Measurements from ENCODE around the gene JHY.

JHY gene

DNA sequence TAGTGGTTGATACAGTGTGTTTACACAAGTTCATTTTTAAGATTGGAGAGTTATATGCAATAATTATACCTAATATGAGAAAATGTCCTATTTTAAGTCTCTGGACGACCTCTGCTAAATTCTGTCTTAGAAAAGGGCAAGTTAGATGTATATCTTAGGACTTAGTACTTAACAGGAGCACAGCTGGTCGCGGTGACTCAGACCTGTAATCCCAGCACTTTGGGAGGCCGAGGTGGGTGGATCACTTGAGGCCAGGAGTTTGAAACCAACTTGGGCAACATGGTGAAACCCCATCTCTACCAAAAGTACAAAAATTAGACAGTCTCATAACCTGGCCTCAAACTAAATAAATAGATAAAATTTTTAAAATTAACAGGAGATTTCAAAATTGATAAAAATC, 71.9 kb downstream of the JHY start:
- no peak for DNase-seq

DNA sequence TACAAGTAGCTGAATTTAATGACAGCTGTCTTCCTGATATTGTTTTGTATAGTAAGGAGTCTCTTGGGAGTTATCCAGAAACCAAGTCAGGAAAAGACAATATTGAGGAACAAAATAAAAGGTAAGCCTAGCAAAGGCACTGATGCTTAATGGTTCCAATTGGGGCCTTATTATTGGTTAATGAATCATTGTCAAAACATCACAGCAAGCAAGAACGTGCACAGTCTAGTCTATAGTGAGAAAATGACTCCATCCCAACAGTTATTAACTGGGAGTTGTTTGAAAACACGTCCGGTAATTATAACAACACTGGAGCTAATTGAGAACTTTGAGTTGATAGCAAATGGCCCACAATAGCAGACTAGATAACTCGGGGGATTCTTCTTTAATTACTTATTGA, 81.4 kb downstream of the JHY start:
- no peak for DNase-seq

DNA sequence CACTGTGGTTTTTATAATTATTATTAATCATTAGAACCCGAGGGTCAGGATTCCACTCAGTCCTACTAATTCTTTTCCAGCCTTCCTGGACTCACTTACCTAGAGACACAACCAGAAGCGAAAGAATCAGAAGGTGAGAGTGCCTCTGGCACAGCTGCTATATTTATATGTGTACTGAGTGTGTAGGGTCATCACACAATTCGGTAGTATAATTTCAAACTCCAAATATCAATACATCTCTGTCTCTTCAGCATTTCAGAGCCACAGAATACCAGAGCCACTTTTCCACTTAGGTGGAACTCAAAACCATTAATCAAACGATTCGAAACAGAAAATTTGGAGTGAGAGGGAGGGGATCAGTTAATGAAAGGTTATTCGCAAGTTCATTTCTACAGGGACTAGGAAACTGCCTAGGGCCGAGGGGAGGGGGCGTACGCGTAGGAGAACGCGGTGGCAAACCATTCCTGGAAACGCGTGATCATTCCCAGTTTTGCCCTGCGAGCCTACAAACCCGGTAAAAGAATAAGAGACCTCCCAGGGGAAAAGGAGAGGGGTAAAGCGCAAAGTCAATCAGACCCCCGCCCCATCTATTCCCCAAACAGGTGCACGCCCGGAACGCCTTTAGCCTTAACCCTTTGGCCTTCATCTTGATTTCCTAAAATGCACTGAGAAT, 93.6 kb downstream of the JHY start:
- DNase-seq: no peak

DNA sequence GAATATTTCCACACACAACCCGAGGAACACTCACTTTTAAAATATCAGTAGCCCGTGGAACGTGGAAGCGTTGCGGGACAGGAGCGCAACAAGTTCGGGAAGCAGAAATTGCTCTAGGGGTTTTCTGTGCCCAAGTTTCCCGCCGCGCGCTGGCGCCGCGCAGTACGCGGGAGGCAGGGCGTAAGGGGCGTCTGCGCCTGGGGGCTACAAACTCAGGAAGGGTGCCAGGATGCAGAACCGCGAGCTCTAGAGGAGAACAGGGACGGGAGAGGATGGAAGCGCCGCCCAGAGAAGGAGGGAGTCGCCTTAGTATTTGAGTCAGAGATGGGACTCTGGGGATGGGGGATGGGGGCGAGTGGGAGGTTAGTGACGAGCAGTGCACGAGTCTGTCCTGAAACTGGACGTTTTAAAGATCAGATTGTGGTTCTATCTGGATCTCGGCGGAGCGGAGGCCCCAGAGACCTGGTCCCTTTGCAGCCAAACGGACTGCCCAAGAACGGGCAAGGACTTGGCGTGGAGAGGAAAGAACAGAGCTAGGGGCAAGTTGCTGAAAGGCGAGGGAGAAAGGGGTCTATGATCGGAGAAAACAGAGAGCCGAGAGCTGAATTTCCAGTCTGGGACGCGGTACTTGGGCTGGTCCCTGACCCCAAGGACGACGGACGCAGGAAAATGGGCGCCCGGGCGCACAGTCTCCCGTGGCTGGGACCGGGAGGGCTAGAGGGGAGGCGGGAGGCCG, 94.3 kb downstream of the JHY start:
- DNase-seq: no peak

DNA sequence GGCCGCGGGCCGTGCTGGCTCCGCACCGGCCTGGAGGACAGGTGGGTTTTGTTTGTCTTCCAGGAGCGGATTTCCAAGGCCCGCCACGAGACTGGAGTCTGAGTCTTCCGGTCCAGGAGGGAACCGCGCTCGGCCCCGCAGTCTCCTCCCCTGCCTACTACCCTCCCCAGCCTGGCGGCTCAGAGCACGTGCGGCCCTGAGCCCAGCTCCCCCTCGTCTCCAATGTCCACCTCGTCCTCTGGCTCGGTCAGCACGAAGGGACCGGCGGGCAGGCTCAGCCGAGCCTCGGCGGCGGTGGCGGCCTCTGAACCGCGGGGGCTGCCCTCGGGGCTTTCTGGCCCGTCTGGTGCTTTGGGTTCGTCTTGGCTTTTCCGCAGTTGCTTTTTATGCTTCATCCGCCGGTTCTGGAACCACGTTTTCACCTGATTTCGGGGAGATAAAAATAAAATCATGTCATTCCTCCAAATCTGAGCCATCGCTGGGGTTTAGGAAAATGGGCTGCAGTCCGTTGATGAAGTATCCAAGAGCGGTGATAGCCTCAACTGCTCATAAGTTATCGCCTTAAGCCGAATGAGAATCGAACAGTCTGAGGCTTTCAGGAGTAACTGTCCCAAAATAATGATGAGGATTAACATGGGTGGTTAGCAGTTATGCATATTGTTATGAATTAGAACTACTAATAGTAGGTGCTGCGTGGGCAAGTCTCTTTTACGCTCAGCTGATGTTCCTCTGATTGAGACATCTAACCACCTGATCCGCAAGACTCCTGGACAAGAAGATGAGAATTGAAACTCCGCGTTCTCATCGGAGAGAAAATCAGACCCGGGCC, 95.1 kb downstream of the JHY start:
- DNase-seq: no peak

DNA sequence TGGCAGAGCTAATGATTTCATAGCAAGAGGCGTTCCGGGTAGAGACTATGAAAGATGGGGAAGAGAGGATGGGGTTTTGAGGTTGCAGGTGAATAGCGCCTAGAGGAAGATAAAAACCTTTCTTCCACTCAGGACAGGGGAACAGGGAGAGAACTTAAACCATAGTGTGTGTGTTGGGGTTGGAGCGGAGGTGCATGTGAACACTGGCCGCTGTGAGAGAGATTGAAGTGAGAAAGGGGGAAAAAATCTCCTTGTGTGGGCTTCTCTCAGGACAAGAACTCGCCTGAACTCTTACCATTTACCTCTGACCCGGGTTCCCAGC, 95.7 kb downstream of the JHY start:
- DNase-seq: no peak

DNA sequence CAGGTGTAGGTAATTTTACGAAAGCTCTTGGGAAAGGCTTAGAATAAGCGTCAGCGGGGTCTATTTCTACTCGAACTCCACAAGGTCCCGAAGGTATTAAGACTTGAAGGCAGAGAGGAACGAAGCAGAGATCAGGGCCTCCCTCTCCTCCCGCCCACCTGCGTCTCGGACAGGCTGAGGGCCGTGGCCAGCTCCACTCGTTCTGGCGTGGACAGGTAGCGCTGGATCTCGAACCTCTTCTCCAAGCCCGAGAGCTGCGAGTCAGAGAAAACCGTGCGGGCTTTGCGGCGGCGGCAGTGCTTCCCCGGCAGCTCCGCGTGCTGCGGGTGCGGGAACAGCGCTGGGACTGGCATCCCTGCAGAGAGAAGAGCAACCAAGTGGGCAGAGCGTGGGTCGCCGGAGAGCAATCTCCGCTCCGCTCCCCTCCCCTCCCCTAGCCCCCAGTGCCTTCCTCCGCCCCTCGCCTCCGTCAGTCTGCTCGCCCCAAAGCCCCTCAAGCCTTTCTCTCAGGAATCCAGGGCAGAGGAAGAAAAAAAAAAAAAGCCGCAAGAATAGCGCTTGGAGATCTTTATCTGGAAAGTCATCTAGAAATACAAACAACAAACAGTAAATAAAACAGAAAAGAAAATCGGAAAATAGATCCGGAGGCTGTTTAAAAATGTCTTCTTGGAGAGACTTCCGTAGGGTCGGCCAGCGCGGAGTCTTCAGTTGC, 96.7 kb downstream of the JHY start:
- no peak for DNase-seq

DNA sequence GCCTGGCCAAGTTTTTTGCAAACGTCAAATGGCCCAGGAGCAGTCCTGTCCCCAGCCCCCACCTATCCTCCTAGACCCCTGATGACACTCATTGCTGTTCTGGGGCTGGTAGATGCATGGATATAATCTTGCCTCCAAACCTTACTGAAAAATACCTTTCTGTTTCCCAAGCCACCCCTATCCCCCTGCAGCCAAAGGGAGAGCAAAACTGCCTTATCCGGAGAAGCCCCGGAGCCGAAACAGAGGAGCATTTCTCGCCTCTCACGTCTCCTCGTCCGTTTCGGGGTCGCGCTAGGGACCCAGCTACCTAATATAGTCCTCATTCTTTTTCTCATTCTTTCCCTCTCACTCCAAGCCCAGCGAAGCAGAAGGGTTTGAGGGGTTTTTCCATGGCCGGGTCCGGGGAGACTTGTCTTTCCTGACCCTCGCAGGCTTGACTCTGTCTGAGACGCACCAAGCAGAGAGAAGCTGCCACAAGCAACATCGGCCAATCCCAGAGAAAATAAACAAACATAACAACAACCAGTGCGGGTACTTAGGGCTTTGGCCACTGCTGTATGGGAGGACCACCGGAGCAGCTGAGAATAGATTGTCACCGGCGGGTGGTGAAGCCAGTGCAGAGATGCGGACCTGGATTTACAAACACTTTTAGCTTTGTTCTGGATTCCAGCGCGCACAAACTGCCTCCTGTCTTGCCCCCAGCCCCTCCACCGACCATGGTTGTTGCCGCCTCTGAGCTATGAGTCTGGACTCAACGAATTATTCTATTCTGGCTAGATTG, 97.4 kb downstream of the JHY start:
- no peak for DNase-seq

DNA sequence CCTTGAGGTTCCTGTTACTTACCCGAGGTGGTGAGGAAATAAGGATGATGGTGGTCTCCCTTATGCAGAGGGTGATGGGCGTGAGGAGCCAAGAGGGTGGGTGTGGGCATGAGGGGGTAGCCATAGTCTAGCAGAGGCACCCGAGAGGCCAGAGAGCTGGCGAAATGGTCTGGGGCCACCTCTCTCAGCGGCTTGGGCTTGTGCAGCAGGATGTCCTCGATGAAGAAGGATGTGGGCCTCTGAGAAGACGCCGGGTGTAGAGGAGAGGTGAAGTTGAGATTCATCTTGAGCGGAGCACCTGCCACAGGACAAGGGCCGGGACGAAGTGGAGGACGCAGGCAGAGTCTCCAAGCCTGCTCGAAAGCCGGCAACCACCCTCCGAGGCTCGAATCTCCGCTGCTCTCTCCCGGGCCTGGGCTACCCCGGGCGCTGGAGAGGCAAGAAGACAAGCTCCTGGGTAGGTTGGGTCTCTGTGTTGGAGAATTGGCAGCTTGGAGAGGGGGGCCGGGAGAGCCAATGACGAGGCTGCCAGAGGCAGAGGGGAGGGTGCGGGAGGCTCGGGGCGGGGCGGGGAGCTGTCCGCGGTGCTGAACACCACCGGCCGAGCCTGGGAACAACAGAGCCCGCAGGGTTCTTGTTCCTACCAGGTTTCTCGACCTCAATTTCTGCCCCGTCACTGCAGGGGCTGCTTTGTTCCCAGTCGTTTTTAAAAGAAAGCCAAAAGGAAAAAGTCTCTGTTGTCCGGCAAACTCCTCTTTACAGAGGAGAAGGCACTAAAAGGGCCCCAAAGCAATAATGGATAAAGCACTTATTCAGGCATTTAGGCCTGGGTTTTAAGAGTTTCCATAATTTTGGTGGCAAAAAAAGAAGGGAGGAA, 99.1 kb downstream of the JHY start, which contains the start of gene BSX:
Gene BSX, minus strand, starts transcription at position 447 of the 877 bp plus-strand sequence. Its CDS starts 163 bp downstream, at position 284.
- peak; percentile 39 for DNase-seq

DNA sequence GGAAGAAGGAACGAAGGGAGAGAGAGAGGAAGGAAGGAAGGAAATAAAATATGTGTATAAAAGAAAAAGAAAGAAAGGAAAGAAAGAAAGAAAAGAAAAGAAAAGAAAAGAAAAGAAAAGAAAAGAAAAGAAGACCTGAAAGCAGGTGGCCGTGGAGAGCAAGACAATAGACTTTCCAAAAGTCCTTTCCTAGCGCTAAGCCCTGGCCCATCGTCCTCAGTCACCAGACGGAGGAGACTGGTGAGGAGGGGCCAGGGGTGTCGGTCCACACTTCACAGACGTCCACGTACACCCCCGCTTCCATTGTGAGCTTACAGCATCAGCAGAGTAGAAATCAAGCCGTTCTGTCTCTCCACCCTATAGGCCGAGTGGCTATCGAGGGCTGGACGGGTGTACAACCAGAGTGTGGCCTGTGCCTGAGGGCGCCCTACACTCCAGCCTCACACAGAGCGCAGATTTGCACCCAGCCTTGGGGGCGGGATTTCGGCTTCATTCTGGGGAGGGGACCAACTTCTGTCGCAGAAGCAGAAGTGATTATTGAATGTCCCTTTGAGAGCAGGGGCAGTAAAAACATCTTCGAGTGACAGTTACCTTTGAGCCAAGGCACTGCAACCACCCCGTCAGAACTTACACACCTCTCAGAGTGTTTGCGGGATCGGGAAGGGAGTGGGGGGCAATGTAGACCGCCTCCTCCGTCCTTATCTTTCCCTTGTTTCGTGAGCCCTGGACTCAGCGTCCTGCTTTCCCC, 101.1 kb downstream of the JHY start:
- DNase-seq: no peak

DNA sequence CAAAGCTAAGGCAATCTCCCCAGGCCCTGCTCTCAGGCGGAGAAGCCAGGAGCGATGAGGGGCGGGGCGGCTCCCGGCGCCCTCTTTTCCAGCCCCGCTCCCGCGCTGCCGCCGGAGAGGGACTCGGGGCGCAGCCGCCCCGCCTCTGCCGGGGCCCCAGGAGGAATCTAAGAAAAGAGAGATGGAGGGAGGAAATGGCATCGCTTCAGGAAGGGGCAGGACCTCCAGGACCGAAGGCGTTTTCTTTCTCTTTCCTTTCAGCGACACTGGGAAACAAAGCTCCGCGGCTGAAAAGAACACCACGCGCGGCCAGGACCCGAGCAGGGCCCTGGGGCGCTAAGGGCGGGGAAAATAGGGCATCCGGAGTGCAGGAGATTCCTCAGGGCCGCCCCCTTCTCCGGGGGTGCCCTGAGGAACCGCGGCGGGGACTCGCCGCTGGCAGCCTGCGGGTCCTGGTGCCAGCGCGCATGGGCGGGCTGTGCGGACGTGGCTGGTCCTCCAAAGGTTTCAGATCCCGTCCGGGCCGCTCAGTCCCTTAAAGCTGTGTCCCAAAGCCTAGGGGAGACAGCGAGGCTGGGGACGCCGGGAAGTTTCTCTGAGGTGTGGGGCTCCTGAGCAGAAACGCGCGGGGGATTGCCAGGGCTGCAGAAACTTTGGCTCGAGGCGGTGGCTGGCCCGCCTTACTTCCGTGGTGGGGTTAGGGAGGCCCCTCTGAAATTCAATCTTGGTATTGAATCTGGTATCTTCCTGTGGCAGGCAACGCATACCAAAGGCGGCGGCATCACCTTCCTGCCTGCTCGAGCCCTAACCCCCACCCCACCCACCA, 101.8 kb downstream of the JHY start:
- peak; percentile 7 for DNase-seq

DNA sequence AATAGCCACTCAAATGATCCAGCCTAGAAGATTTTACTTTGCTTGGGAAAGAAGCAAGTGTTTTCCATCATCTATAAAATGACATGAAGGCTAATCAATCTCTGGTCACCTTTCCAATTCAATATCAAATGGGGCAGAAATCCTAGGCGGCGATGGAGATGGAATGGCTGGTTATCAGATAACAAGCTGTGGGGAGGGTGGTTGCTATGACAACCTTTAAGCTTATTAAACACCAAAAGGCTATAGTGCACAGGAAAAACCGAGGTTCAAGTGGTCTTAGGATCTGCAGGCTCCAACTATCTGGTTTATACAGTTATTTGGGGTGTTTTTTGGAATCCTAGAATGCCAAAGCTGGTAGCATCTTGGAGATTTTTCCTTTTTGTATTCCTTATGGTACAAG, 113.0 kb downstream of the JHY start:
- no peak for DNase-seq

DNA sequence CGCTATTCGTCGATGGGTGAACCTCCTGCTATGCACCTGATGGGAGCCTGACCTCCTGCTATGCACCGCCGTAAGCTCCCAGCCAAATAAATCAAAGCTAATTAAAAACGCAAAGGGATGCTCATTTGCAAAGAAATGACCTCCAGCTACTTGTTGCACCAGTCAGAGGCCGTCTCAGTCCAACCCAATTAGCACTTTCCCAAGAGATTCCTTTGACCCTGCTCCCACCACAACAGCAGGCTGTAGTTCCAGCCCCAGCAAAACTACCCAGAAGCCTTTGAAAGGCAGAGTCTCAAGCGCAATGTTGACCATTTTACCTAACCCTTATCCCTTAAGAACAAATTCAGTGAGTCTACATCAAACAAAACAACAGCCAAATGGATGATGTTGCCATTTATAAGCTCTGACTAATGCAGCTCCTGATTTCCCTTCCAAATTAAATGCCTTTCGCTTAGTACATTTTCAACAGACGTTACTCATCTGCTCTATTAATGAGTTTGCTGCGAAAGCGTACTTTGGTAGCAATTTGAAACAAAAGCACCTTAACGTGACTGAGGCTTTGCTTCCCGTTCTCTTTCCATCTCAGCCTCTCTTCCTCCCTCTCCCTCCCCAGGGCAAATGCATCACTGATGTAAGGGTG, 116.3 kb downstream of the JHY start:
- no peak for DNase-seq

DNA sequence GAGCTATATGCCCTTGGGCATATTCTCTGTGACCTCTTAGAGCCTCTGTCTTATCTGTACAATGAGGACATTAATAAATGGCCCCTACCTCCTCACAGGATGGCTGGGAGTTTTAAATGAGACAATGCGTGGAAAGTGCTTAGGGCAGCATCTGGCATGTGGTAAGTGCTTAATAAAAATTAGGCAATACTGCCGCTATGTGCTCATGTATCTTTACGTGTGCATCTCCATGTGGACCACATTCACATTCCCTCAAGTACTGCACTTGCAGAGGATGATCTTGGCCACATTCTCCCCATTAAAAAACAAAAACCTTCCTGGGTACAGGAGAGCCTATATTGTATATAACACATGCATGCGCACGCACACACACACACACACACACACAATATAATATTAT, 118.2 kb downstream of the JHY start:
- no peak for DNase-seq

DNA sequence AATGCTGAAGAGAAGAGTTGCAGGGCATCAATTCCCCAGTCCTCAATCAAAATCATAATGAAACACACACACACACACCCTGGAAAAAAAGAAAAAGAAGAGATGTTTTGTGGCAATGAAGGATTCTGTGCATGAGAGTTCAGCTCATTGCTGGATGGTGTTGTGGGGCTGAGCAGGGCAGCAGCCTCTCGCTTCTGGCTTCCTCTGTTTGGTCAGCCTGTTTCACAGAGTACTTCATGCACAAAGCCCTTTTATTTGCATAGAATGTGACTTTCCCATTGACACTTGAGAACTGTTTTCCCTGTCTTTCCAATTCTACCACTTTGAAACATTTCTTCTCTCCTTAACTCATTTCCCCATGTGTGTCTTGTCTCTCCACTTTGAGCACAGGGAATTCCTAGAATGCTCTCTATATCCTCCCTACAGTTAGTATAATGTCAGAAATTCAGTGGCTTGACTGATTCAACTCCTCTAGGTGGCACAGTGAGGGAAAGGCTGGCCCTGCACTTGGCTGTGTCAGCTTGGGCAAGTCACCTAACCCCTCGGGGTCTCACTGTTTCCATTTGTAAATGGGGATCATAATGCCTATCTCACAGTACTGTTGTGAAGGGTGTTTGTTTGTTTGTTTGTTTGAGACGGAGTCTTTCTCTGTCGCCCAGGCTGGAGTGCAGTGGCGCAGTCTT, 124.4 kb downstream of the JHY start:
- DNase-seq: no peak

Measured in CD4-positive, alpha-beta T cell treated with Interleukin-17A for 1 hour (primary cell).